GM21447 (cell line): ENCODE data around the gene DDX19B.
"Not testable (repeated sequence)": the region's sequence is repeated elsewhere in the genome, so short reads cannot be mapped to it uniquely, and the experiment has no call there.

Experiments
- ATAC-seq: cut with Tn5 transposase; IDR thresholded peaks from one replicate; pipeline ENCODE4 v1.9.1; 2021; ENCODE audit not compliant: unreplicated experiment

Gene DDX19B

GRCh38 chr16:70287304-70287971 lies 11.5 kb upstream of the DDX19B start:
- not testable (repeated sequence) for ATAC-seq

- ATAC-seq, result peak; percentile 95
These were observed 9.5 kb upstream of the DDX19B start, which contains the start of gene AARS1 for GRCh38 chr16:70289229-70290094. Gene AARS1 (minus strand): TSS chr16:70289506. CDS start chr16:70282763, 6,743 bp downstream.

GRCh38 chr16:70290949-70291519 lies 8.0 kb upstream of the DDX19B start:
- ATAC-seq, result no peak

DNA sequence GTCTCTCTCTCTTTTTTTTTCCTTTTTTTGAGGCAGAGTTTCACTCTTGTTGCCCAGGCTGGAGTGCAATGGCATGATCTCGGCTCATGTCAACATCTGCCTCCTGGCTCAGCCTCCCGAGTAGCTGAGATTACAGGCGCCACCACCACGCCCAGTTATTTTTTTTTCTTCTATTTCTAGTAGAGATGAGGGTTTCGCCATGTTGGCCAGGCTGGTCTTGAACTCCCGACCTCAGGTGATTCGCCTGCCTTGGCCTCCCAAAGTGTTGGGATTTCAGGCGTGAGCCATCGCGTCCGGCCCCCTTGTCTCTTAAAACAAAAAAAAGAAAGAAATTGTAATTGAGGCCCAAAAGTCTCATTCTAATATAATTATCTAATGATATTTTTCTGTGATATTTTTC lies 6.8 kb upstream of the DDX19B start:
- ATAC-seq, result not testable (repeated sequence)

DNA sequence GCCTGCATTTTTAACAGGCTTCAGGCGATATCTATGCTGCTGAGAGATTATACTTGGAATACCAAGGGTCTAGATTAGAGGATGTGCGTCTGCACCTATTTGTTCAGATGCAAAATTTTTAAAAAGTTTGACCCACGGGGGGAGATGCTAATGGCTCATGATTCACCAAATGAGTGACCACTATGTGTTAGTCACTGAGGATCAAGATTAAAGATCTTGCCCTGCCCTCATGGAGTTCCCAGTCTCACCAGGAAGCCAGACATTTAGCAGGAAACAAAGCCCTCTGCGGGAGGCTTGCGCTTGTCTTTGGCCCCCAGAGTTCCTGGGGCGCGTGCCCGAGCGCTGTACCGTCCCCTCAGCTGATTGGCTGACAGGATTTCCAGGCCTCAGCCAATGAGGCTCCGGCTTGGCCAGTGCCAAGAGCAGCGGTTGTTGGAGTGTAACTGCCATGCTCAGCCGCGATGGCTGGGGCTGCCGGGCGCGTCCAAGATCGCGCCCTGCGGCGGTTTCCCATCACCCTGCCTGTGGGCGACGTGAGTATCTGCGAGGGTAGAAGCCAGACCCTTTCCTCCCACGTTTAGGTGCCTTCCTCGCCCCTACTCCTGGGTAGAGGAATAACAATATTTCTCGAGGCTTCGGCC lies 4.5 kb upstream of the DDX19B start:
- no peak for ATAC-seq

GRCh38 chr16:70295634-70296033 lies 3.4 kb upstream of the DDX19B start:
- ATAC-seq, result no peak

DNA sequence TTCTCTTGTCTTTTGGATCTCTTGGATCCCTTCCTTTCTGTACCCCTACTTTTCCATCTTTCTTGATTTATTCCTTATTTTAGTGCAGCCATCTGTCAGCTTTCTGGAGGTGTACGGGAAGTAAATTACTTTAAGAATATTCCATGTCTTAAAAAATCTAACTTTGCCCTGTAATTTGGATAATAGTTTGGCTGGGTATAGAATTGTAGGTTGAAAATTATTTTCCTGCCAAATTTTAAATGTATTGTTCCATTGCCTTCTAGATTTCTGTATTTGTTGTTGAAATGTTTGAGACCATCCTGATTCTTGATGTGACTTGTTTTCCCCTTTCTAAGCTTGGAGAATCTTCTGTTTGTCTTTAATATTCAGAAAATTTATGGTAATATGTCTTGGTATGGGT lies 2.1 kb downstream of the DDX19B start:
- no peak for ATAC-seq

DNA sequence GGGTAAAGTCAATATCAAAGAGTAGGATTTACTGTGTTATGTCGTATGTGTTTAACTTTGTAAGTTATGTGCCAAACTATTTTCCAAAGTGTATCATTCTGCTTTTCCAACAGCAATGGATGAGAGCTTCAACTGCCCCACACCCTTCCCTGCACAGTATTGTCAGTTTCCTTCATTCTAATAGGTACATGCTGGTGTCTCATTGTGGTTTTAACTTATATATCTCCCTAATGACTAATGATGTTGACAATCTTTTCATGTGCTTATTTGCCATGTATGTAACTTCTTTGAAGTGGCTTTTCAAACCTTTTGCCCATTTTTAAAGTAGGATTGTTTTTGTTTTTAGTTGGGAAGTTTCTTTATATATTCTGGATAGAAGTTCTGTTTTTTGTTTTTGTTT lies 3.8 kb downstream of the DDX19B start:
- ATAC-seq, result no peak

DNA sequence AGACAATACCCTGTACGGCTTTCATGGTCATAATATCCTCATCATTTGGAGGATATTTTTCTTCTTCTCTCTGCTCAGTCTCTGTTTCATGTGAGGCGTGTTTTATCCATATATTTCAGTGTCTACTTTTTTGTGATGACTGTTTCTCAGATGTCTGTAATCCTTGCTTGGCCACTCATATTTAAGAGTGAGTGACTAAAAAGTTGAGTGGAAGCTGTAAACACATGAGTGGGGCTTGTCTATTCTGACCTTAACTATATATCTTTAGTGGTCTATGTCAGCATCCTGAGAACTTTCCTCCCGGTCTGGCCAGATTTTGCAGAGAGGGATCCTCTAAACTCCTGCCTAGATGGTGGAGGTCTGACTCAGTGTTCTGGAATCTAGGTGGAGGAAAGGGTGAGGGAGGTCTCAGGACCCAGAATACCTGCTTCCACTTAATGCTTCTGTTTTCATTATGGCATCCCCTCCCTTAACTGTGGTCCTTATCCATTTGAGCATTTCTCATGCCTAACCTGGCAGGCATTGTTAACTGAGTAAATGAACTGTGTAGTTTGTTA lies 6.0 kb downstream of the DDX19B start:
- no peak for ATAC-seq

DNA sequence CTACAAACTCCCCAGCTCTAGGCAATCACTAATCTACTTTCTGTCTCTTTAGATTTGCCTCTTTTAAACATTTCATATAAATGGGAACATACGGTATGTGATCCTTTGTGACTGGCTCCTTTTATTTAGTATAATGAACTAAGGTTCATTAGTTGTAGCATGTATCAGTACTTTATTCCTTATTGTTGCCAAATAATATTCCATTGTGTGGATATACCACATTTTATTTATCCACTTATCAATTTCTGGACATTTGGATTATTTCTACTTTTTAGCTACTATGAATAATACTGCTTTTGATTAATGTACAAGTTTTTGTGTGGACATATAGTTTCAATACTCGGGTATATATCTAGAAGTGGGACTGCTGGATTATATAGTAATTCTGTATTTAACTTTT lies 7.9 kb downstream of the DDX19B start:
- no peak for ATAC-seq

GRCh38 chr16:70307726-70308125 lies 8.7 kb downstream of the DDX19B start:
- ATAC-seq, result not testable (repeated sequence)

GRCh38 chr16:70320121-70320520 lies 21.1 kb downstream of the DDX19B start:
- no peak for ATAC-seq

DNA sequence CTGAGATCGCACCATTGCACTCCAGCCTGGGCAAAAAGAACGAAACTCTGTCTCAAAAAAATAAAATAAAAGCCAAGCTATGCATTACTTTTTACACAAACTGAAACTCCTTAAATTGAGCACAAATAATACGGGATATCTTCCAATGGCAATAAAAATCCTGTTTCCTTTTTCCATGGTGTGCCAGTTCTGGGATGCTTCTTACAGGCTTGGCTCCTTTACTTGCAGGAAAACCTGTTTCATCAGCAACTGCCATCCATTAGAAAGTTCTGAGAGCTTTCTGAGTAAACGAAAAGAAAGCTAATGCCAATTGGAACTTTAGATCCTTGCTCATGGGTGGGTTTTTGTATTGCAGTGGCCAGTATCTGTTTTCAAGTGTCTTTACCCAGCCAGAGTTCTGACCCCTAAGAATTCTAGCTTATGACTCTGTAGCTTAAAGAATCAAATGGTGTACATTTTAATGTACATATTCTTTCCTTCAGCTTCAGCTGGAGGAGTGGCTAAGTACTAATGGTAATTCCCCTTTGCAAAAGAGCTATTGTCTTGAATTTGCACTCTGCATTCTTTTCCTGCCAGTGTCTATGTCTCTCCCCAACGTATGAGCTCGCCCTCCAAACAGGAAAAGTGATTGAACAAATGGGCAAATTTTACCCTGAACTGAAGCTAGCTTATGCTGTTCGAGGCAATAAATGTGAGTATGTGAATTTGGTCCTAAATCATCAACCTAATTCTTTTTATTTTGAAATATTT lies 26.2 kb downstream of the DDX19B start:
- ATAC-seq, result no peak

- ATAC-seq, result no peak
These were observed 32.1 kb downstream of the DDX19B start for GRCh38 chr16:70331091-70331490.

DNA sequence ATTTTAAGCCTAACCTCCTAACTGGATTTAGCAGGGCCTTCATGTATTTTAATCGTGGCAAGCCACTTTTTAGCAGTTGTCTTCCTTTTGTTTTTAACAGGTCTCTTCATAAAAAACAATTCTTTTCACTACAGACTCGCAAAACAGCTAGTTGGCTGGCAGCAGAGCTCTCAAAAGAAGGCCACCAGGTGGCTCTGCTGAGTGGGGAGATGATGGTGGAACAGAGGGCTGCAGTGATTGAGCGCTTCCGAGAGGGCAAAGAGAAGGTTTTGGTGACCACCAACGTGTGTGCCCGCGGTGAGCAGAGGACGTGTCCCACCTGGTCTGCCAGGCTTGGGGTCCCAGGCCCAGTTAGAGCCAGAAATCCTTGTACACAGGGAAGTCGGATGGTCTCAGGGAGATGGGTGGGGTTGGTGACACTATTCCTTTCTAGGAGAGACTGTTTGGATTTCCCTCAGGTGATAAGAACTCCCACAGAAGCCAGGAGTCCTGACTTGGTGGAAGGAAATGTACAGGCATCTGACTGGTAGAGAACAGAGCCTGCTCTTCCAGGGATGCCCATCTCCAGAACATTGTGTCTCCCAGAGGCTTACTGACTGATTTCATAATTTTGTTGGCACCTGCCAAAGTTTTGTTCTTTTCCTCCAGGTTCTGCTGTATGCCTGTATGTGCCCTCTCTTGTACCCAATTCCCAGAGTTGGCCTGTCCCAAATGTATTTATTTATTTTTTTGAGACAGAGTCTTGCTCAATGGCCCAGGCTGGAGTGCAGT lies 32.8 kb downstream of the DDX19B start:
- ATAC-seq, result no peak

- not testable (repeated sequence) for ATAC-seq
These were observed 33.7 kb downstream of the DDX19B start for GRCh38 chr16:70332728-70333127.

DNA sequence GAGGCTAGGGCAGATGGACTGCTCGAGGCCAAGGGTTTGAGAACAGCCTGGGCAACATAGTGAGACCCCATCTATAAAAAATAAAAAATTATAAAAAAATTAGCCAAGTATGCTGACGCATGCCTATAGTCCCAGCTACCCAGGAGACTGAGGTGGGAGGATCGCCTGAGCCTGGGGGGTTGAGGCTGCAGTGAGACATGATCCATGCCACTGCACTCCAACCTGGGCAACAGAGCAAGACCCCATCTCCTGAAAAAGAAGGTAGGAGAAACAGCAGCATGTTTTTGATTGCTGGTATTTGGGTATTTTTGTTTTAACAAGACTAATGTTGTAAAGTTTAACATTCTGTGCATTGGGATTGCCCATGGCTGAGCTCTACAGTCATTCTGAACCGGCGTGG lies 38.8 kb downstream of the DDX19B start:
- no peak for ATAC-seq

DNA sequence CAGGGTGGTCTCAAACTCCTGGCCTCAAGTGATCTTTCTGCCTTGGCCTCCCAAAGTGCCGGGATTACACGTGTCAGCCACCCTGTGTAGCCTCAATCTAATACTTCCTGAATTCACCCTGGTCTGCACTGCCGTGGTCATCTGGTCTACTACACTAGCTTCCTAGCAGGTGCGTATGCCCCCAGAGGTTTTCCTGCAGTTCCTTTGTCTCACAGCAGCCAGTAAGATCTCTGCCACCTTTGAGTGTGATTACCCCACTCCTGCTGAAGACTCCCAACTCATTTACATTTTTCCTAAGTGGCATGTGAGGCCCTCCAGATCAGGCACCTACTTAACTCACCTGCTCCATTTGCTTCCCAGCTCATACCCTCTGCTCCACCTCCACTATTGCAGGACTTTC lies 42.6 kb downstream of the DDX19B start:
- no peak for ATAC-seq

DNA sequence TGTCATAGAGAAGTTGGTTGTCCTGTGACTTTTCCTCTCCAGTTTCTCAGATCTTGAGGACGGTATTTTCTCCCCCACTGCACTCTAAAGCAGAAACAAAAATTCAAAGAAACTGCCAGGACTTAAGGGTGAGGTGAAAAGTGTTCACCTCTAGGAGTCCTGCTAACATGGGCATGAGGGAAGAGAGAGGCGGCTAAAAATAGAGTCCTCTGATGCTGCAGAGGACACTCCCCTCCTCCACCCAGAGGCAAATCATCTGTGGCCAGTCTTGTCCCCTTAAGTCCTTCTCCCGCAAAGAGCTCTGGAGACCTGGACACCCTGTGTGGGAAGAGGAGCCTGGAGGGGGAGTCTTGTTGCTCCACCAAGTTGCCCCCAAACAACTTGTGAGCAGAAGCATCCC lies 43.0 kb downstream of the DDX19B start:
- no peak for ATAC-seq

DNA sequence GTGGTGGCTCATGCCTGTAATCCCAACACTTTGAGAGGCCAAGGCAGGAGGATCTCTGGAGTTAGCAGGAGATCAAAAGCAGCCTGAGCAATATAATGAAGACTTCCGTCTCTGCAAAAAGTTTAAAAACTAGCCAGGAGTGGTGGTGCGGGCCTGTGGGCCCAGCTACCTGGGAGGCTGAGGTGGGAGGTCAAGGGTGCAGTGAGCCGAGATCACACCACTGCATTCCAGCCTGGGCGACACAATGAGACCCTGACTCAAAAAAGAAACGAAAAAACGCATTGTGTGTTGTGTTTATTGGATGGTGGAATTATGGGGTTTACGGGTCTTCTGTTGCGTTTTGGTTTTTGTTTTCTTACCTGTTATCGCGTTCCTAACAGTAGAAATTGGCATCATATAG lies 46.9 kb downstream of the DDX19B start:
- no peak for ATAC-seq
